GM23338 (cell line): ENCODE measurements around the gene NXN. TPM values are rescaled to one million over a fixed set of nuclear protein-coding genes. Genes with fewer than 3 reads are reported as not detected.

Experiments used
- ATAC-seq: fragments of 200-7000 bp; cut with Tn5 transposase; 3 replicates; pipeline ENCODE4 v1.9.1; 2020
- DNase-seq: peaks from one replicate; pipeline ENCODE4 v3.0.0-alpha.2; 2015; ENCODE audit warnings: low spot score
- H2AFZ ChIP-seq: fragments of 200-600 bp; sonication (generic); 2 replicates; pipeline ENCODE4 v1.8.0; 2016; ENCODE audit warnings: antibody characterized with exemption, mild to moderate bottlenecking, moderate library complexity
- H3F3A ChIP-seq: fragments of 200-600 bp; sonication (generic); replicated peaks from 2 replicates; pipeline ENCODE4 v1.8.0; 2017; ENCODE audit warnings: antibody characterized with exemption, mixed run types, low read depth
- H3K27ac ChIP-seq: fragments of 200-600 bp; sonication (generic); 2 replicates; pipeline ENCODE4 v1.6.1; 2016; ENCODE audit warnings: low read depth
- H3K27me3 ChIP-seq: fragments of 200-600 bp; sonication (generic); 2 replicates; pipeline ENCODE4 v1.8.0; 2016; ENCODE audit warnings: mild to moderate bottlenecking, mixed run types, moderate library complexity; ENCODE audit not compliant: insufficient read depth
- H3K36me3 ChIP-seq: fragments of 200-600 bp; sonication (generic); 2 replicates; pipeline ENCODE4 v1.8.0; 2016; ENCODE audit warnings: mild to moderate bottlenecking; ENCODE audit not compliant: insufficient read depth
- H3K4me1 ChIP-seq: fragments of 200-600 bp; sonication (generic); 2 replicates; pipeline ENCODE4 v1.8.0; 2016; ENCODE audit warnings: mild to moderate bottlenecking, moderate library complexity; ENCODE audit not compliant: insufficient read depth
- H3K4me2 ChIP-seq: fragments of 200-600 bp; sonication (generic); 2 replicates; pipeline ENCODE4 v1.7.1; 2017; ENCODE audit warnings: mixed run types
- H3K4me3 ChIP-seq: fragments of 200-600 bp; sonication (generic); 2 replicates; pipeline ENCODE4 v1.6.1; 2016; ENCODE audit warnings: mixed run types
- H3K79me2 ChIP-seq: fragments of 200-600 bp; sonication (generic); replicated peaks from 2 replicates; pipeline ENCODE4 v1.8.0; 2017; ENCODE audit warnings: mild to moderate bottlenecking; ENCODE audit not compliant: insufficient read depth
- H3K9me2 ChIP-seq: fragments of 200-600 bp; sonication (generic); 2 replicates; pipeline ENCODE4 v1.8.0; 2017; ENCODE audit not compliant: insufficient read depth
- H4K20me1 ChIP-seq: fragments of 200-600 bp; sonication (generic); replicated peaks from 2 replicates; pipeline ENCODE4 v1.8.0; 2017; ENCODE audit warnings: mild to moderate bottlenecking; ENCODE audit not compliant: insufficient read depth
- H3K27ac Mint-ChIP-seq: 2 replicates; pipeline ENCODE4 v1.8.0; 2020; ENCODE audit warnings: inconsistent platforms, mild to moderate bottlenecking, moderate library complexity, mixed read lengths
- H3K27me3 Mint-ChIP-seq: 3 replicates; pipeline ENCODE4 v1.8.0; 2022; ENCODE audit warnings: low read depth, mild to moderate bottlenecking, moderate library complexity, mixed read lengths, inconsistent platforms; ENCODE audit not compliant: insufficient read depth, poor library complexity
- H3K36me3 Mint-ChIP-seq: 3 replicates; pipeline ENCODE4 v1.8.0; 2021; ENCODE audit warnings: low read depth, mild to moderate bottlenecking, inconsistent platforms, moderate library complexity, mixed read lengths
- H3K4me1 Mint-ChIP-seq: 3 replicates; pipeline ENCODE4 v1.8.0; 2020; ENCODE audit warnings: mild to moderate bottlenecking, inconsistent platforms, mixed read lengths
- H3K4me3 Mint-ChIP-seq: 3 replicates; pipeline ENCODE4 v1.8.0; 2021; ENCODE audit warnings: moderate library complexity, mild to moderate bottlenecking, inconsistent platforms, mixed read lengths
- H3K9me3 Mint-ChIP-seq: 3 replicates; pipeline ENCODE4 v1.8.0; 2020; ENCODE audit warnings: moderate library complexity, mild to moderate bottlenecking, inconsistent platforms, mixed read lengths
- CREB1 ChIP-seq: fragments of 250-450 bp; sonication (Bioruptor Pico); IDR thresholded peaks from 2 replicates; pipeline ENCODE4 v1.5.0; 2020; ENCODE audit warnings: low read depth, mild to moderate bottlenecking, moderate library complexity
- CTCF ChIP-seq, 2 experiments: fragments of 200-600 bp in 1 of 2; sonication (generic) in 1 of 2; conservative IDR thresholded peaks; 2 replicates each; pipeline versions ENCODE4 v1.5.1 to v1.6.1; 2016 to 2017; ENCODE audit warnings: antibody characterized with exemption in 2 of 2, low read depth in 2 of 2, mild to moderate bottlenecking in 2 of 2, moderate library complexity in 1 of 2
- ETS1 ChIP-seq: IDR thresholded peaks from 2 replicates; pipeline ENCODE4 v1.6.1; 2016; ENCODE audit warnings: antibody characterized with exemption
- EZH2 ChIP-seq: fragments of 200-600 bp; sonication (generic); IDR thresholded peaks from one replicate; pipeline ENCODE4 v1.8.0; 2017; ENCODE audit warnings: antibody characterized with exemption, mild to moderate bottlenecking, low read depth; ENCODE audit not compliant: unreplicated experiment
- EZH2phosphoT487 ChIP-seq: fragments of 200-600 bp; sonication (generic); IDR thresholded peaks from one replicate; pipeline ENCODE4 v1.8.1; 2018; ENCODE audit warnings: antibody characterized with exemption; ENCODE audit not compliant: unreplicated experiment
- JUNB ChIP-seq: IDR thresholded peaks from one replicate; pipeline ENCODE4 v1.6.1; 2016; ENCODE audit warnings: antibody characterized with exemption; ENCODE audit not compliant: unreplicated experiment
- NANOG ChIP-seq: IDR thresholded peaks from 2 replicates; pipeline ENCODE4 v1.6.1; 2016; ENCODE audit warnings: antibody characterized with exemption, borderline replicate concordance
- POLR2AphosphoS5 ChIP-seq: IDR thresholded peaks from 2 replicates; pipeline ENCODE4 v1.6.1; 2016; ENCODE audit warnings: antibody characterized with exemption, low read depth
- REST ChIP-seq: IDR thresholded peaks from one replicate; pipeline ENCODE4 v1.6.1; 2018; ENCODE audit warnings: antibody characterized with exemption; ENCODE audit not compliant: unreplicated experiment
- STAT1 ChIP-seq: IDR thresholded peaks from one replicate; pipeline ENCODE4 v1.6.1; 2016; ENCODE audit warnings: antibody characterized with exemption; ENCODE audit not compliant: unreplicated experiment
- ZNF114 ChIP-seq: fragments of 250-450 bp; sonication (Bioruptor Pico); IDR thresholded peaks from 2 replicates; pipeline ENCODE4 v1.5.0; 2020; ENCODE audit warnings: mild to moderate bottlenecking, moderate library complexity
- ZNF331 ChIP-seq: fragments of 250-450 bp; sonication (Bioruptor Pico); IDR thresholded peaks from 2 replicates; pipeline ENCODE4 v1.5.0; 2020; ENCODE audit warnings: low read depth, mild to moderate bottlenecking, moderate library complexity
- ZNF462 ChIP-seq: fragments of 250-450 bp; sonication (Bioruptor Pico); IDR thresholded peaks from 2 replicates; pipeline ENCODE4 v1.5.0; 2020; ENCODE audit warnings: mild to moderate bottlenecking, moderate library complexity
- polyA plus RNA-seq: library from polyadenylated mRNA; unstranded; fragments of >200 nt; fragmentation: Nextera tagmentation; extraction: Ambion mirVana; gene quantifications from 2 replicates; pipeline ENCODE4 v1.2.1, GENCODE V29; 2016
- total RNA-seq: library from RNA; depleted of rRNA; stranded (reverse); fragments of >200 nt; shearing (Covaris generic); gene quantifications from 2 replicates; pipeline ENCODE4 v1.2.3, GENCODE V29; 2014

The NXN gene
- total and polyA plus RNA-seq, 2 experiments from 2014 or later: 31.8 to 105 TPM

- Mint-ChIP-seq H3K36me3 (peaks cover 16% of the 10 kb centered on the region), H3K27me3 (peaks cover 16% of the 10 kb centered on the region), H3K4me3 (no peak overlapping the region; the same call in 2 of the 3 replicates), H3K9me3 (no peaks in the 10 kb centered on the region), H3K4me1 (peaks cover 61% of the 10 kb centered on the region), H3K27ac (peak overlapping the region; percentile 87)
- Histone ChIP-seq H3K9me2 (no peaks in the 10 kb centered on the region), H3F3A (peaks cover 21% of the 10 kb centered on the region; the same call in 1 of the 2 replicates), H3K79me2 (peaks cover 100% of the 10 kb centered on the region), H2AFZ (no peak overlapping the region), H3K27ac (peak overlapping the region; percentile 65), H3K4me2 (peak overlapping the region; percentile 69), H4K20me1 (peaks cover 43% of the 10 kb centered on the region), H3K36me3 (no peaks in the 10 kb centered on the region), H3K4me3 (no peak overlapping the region; the same call in 1 of the 2 replicates), H3K4me1 (peaks cover 63% of the 10 kb centered on the region), H3K27me3 (no peaks in the 10 kb centered on the region)
- no peak for TF ChIP-seq ETS1
- TF ChIP-seq REST: no peak
- TF ChIP-seq CTCF (conservative IDR thresholded peaks at IDR 0.05; ENCODE audit: low read depth in 2 of 2): no peak
- TF ChIP-seq NANOG: no peak
- no peak for TF ChIP-seq STAT1
- no peak for TF ChIP-seq POLR2AphosphoS5
- TF ChIP-seq EZH2phosphoT487: no peak
- no peak for TF ChIP-seq ZNF331 (CRISPR knock-in tag)
- no peak for TF ChIP-seq ZNF462 (CRISPR knock-in tag)
- TF ChIP-seq CREB1 (CRISPR knock-in tag): no peak
- TF ChIP-seq JUNB: no peak
- TF ChIP-seq ZNF114 (CRISPR knock-in tag): no peak
- no peak for TF ChIP-seq EZH2
- ATAC-seq: peak; percentile 35
- DNase-seq: no peak
Measured at GRCh38 chr17:964876-965275, 14.7 kb downstream of the NXN start.
